Superior temporal gyrus (tissue), 1 donor: ENCODE data around the gene PDE11A.

Experiments used
- DNase-seq: peaks from one replicate; pipeline ENCODE4 v3.0.0-alpha.2; 2016; ENCODE audit errors: extremely low spot score

PDE11A gene

GRCh38 chr2:177759443-177759842 is 313.1 kb downstream of the PDE11A start:
- DNase-seq: no peak

DNA sequence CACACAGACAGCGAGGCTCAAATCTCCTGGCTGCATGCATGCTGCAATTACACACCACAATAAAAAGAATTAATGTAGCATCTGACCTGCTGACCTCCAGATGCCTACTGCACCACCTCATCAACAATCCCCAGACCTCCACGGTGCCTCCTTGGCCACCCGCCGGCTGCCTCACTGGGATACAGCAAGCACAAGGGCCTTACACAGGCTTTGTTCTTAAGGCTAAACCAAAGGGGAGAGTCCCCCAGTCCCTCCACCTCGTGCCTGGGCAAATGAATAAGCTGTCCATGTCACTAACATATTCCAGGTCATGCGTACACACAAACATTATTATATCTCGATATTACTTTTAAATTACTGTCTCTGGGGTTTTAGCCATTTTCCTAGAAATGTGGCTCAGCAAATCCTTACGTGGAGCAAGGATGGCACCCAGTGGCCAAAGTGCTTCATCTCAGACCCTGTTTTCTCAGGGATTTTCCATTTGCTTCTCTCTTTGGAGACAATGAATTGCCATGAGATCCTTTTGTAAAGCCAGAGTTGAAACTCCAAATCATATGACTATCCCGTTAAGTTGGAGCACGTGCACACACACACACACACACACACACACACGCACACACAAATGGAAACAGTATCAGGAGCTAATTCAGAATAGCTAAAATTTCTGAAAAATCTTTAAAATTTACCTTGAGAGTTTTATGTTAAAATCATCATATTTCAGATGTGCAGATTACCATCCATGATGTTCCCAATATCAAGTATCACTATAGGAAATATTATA is 313.8 kb downstream of the PDE11A start:
- DNase-seq: peak; percentile 91

- no peak for DNase-seq
These were observed 316.2 kb downstream of the PDE11A start for GRCh38 chr2:177756336-177756735.

DNA sequence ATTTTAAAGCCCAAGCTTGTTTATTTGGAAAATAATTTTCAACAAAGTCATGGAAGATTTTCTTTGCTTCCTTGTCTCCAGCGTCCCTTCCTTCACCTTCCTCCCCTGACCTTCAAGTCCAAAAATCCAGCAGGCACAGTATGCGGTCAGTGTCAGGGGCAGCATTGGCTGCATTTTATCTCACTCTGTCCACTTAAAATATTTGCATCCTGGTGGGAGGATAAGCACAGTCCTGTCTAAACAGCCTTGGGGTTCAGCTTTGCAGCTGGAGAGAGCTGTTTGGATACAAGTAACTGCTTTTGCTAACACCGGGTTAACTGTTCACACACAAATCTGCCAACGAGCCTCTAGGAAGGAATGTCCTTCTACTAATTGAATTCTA is 318.1 kb downstream of the PDE11A start:
- no peak for DNase-seq

- peak; percentile 67 for DNase-seq
These were observed 318.7 kb downstream of the PDE11A start for GRCh38 chr2:177753682-177754491.

- no peak for DNase-seq
These were observed 324.2 kb downstream of the PDE11A start for GRCh38 chr2:177748360-177748759.

DNA sequence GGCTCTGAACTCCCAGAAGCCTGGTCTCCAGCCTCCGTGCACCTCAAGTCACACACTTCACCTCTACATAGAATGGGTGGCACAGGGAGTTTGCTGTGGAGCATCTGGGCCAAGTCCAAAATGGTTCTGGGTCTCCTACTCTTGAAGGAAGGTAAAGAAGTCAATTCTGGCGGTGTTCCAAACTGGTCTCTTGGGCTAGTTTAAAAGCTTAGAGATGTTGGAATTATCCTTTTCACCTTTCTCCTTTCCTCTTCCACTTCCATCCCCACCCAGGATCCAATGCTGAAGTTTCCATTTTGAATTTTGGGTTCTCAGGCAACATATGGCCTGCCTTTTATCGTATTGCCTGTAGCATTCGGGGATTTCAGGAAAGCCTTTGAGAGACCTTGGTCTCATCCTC is 325.2 kb downstream of the PDE11A start:
- no peak for DNase-seq

- no peak for DNase-seq
These were observed 326.2 kb downstream of the PDE11A start for GRCh38 chr2:177746358-177746757.

DNA sequence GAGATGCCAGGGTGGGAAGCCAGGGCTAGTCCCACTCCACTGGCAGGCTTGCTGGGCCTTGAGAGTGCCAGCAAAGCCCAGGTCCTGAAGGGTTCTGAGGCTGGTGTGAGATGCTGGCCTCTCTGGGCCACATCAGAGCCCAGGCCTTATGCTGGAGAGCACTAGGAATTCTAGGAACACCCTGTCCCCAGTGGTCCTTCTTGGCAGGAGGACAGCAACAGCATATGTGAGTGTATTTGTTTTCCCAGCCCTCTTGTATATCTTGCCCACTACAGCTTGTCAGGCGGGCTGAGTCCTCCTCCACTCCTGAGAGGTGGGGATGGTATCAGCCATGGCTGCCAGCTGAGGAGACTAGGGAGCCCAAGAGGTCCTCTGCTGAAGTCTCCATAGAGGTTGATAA is 327.0 kb downstream of the PDE11A start:
- no peak for DNase-seq

DNA sequence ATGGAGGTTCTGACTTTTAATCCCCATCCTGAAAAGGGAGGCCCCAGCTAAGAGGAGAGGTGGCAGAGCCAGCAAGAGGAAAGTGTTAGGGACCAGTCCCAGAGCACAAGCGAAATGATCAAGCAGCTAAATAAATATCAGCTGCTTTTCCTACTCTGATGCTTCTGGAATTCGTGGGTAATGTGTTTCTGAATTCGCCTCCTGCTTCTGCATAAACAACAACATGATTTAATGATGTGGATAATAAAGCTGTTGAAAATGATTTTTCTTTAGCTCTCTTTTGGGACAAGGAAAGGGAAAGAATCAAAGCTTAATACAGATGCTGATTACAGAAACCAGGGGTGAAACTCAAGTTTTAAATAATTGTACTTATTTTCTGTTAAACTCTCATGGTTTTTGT is 329.7 kb downstream of the PDE11A start:
- no peak for DNase-seq

DNA sequence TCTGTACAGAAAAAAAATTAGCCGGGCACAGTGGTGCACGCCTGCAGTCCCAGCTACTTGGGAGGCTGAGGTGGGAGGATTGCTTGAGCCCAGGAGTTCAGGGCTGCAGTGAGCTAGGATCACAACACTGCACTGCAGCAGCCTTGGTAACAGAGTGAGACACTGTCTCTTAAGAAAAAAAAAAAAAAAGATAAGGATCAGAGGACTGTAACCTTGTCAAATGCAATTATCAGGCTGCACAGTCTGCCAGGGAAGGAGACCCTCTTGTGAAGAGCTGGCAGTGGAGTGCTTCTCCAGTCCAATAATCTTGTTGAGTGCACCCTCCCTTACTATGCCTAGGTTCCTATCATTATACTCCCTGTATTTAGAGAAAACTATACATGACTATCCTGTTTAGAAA is 330.7 kb downstream of the PDE11A start:
- no peak for DNase-seq

DNA sequence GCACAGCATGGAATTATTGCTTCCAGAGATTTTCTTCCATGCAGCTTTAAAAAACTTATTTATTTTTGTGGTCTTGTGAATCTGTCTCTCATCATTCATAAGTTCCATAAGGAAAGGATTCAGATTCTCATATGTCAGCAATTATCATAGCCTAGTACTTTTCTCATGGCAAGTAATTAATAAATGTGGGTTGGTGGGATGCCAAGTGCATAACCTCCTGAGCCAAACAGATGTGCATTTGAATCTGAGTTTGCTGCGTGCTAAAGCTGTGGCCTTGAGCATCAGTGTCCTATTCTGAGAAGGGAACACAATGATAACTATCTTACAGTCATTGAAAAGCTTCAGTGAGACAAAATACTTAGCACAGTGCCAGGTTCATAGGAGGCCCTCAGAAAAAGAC is 331.9 kb downstream of the PDE11A start:
- DNase-seq: no peak

DNA sequence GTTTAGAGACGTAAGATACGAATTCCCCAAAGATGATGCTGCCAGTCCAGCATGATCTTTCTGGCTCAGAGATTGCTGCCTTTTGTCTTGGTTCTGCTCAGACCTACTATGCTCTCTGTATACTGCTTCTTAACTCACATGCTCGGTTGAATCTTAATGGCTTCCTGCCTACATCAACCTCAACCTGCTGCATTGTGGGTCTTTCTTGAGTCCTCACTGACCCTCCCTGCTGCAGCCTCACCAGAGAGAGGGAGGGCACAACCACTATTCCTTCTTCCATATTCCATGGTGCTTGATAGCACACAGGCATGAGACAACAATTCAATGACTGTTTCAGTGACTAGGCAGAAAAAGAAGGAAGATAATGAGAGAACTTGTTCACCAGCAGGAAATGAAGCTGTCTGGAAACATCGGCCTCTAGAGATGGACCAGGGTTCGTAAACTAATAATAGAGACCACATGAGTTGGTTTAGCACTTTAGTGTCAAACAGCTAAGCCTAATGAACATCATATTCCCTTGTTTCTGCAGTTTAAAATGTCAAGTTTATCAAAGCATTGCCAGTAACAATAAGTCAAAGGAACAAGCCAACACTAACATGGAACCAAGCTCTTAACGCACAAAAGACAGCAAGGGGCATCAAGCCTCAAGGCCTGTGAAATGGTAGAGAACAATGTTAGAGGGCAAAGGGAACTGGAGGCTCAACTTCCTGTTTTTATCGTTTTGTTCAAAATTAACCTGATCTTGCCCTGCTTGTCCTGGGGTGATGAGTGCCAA is 333.9 kb downstream of the PDE11A start:
- DNase-seq: no peak

GRCh38 chr2:177735318-177735803 is 337.2 kb downstream of the PDE11A start:
- no peak for DNase-seq

GRCh38 chr2:177733322-177733855 is 339.2 kb downstream of the PDE11A start:
- DNase-seq: no peak

DNA sequence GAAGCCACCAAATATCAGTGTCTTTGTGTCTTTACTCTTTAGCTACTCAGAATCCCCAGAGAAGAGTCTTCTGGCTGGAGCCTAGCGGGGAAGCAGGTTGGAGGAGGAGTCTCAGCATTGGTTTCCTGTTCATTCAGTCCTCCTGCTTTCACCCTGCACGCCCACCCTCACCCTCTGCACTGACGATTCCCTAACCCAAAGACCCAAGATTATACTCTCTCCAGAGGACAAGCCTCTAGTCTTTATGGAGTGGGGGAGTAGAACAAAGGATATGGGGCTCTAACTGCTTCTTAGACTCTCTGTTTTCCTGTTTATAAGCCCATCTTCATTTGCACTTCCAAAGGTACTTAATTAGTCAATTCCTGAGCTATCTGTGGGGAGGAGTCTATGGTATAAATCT is 341.2 kb downstream of the PDE11A start:
- DNase-seq: no peak

DNA sequence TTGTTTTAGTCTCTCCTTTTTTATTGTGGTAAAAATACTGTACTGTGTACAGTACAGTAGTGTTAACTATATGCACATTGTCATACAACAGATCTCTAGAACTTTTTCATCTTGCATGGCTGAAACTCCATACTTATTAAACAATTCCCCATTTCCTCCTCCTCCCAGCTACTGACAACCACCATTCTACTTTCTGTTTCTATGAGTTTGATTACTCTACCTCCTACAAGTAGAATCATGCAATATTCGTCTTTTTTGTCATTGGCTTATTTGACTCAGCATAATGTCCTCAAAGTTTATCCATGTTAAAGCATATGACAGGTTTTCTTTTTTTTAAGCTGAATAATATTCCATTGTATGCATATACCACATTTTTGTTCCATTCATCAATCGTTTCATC is 341.8 kb downstream of the PDE11A start:
- no peak for DNase-seq

GRCh38 chr2:177730363-177730762 is 342.2 kb downstream of the PDE11A start:
- no peak for DNase-seq

GRCh38 chr2:177728920-177729319 is 343.7 kb downstream of the PDE11A start:
- no peak for DNase-seq

DNA sequence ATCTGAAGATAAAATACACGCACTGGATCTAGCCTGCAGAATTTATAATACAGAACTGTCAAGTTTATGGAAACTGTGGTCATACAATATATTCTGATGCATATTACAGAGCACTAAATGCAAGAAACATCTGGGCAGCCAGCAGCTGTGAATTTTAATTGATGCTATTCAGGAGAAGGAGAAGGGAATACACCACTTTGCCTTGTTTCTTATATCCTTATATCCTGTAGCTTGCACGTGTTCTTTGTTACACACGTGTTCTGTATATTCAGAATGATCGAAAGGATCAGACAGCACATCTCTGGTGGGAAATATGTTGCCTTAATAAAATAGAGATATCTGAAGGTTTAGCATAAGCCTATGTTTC is 344.2 kb downstream of the PDE11A start:
- DNase-seq: no peak

GRCh38 chr2:177727577-177728398 is 344.8 kb downstream of the PDE11A start:
- DNase-seq: no peak
